GM18867 (cell line): ENCODE measurements around the gene OXSR1.

Source experiments
- ATAC-seq: cut with Tn5 transposase; IDR thresholded peaks from one replicate; pipeline ENCODE4 v1.9.1; 2021; ENCODE audit warnings: mild to moderate bottlenecking, moderate library complexity; ENCODE audit not compliant: unreplicated experiment

The OXSR1 gene

GRCh38 chr3:38297537-38297936 lies 132.2 kb downstream of the OXSR1 start:
- ATAC-seq, result no peak

- ATAC-seq, result peak; percentile 59
These were observed 132.8 kb downstream of the OXSR1 start for GRCh38 chr3:38297947-38298711.
